ENCODE results near the gene STK32B.

Gene STK32B

DNA sequence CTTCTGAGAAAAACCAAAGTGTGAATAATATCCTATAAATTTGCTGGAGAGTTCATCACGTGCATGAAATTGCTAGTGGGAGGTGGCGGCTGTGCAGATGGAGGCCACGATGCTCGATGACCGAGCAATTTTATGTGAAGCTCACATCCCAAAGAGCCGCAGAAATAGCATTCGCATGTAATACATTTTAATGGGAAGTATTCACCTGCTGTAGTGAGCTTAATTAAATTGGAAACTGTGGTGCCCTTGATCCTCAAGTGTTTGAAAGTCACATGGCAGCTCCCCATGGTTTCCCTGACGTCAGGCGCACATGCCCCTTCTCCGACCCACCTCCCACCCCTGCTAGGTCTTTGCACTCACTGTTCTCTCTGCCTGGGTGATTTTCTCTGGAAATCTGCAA lies 136.8 kb downstream of the STK32B start:
- no peaks in the 10 kb centered on the region for H3K4me1 Mint-ChIP-seq (ENCODE audit: low read depth)
- H3K36me3 Mint-ChIP-seq (ENCODE audit: low read depth) = no peaks in the 10 kb centered on the region
- no peak for DNase-seq (ENCODE audit: low spot score)
- H3K9me3 Mint-ChIP-seq = no peaks in the 10 kb centered on the region
- no peak overlapping the region for H3K27ac Mint-ChIP-seq
- H3K27me3 Mint-ChIP-seq (ENCODE audit: low read depth) = no peaks in the 10 kb centered on the region
- H3K4me3 Mint-ChIP-seq = no peak overlapping the region

GRCh38 chr4:5191831-5192230 lies 140.6 kb downstream of the STK32B start:
- Mint-ChIP-seq H3K4me3 (no peak overlapping the region), H3K9me3 (no peaks in the 10 kb centered on the region), H3K4me1 (ENCODE audit: low read depth) (no peaks in the 10 kb centered on the region), H3K27ac (no peak overlapping the region), H3K36me3 (ENCODE audit: low read depth) (no peaks in the 10 kb centered on the region), H3K27me3 (ENCODE audit: low read depth) (no peaks in the 10 kb centered on the region)
- DNase-seq (ENCODE audit: low spot score) = no peak

DNA sequence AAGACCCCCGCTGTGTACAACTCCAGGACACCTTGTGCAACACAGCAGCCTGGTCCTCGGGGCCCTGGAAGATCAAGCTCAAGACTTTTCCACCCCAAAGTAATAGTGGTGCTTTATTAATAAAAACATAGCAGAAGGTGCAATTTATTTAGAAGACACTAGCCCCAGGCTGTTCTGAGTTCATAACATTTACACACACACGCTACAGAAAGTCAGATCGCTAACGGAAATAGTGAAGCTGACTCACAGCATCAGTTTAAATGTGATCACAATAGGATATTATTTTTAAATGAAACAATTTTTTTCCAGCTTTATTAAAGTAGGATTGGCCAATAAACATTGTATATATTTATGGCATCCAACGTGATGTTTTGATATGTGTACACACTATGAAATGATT lies 141.0 kb downstream of the STK32B start:
- no peak overlapping the region for H3K4me3 Mint-ChIP-seq
- H3K27ac Mint-ChIP-seq = no peak overlapping the region
- no peaks in the 10 kb centered on the region for H3K27me3 Mint-ChIP-seq (ENCODE audit: low read depth)
- H3K4me1 Mint-ChIP-seq (ENCODE audit: low read depth) = no peaks in the 10 kb centered on the region
- DNase-seq (ENCODE audit: low spot score) = no peak
- no peaks in the 10 kb centered on the region for H3K36me3 Mint-ChIP-seq (ENCODE audit: low read depth)
- no peaks in the 10 kb centered on the region for H3K9me3 Mint-ChIP-seq

DNA sequence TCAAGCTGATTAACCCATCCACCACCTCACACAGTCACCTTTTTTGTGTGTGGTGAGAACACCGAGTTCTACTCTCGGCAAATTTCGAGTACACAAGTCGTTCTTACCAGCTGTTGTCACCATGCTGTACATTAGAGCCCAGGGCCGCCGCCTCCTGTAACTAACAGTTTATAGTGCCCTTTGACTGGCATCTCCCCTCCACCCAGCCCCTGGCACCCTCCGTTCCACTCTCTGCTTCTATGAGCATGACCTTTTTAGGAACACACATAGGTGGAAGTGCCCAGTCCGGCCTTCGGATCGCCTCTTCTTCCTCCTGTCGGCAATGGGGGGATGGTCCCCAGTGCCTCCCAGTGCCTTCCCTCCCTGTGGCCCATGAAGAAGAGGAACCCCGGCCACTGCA lies 141.4 kb downstream of the STK32B start:
- Mint-ChIP-seq H3K27me3 (ENCODE audit: low read depth) (no peaks in the 10 kb centered on the region), H3K27ac (no peak overlapping the region), H3K36me3 (ENCODE audit: low read depth) (no peaks in the 10 kb centered on the region), H3K4me3 (no peak overlapping the region), H3K4me1 (ENCODE audit: low read depth) (no peaks in the 10 kb centered on the region), H3K9me3 (no peaks in the 10 kb centered on the region)
- no peak for DNase-seq (ENCODE audit: low spot score)

- Mint-ChIP-seq H3K9me3 (peaks cover 5% of the 10 kb centered on the region), H3K27ac (no peak overlapping the region)
These were observed 147.6 kb downstream of the STK32B start for GRCh38 chr4:5198656-5199541.

GRCh38 chr4:5199912-5200311 lies 148.6 kb downstream of the STK32B start:
- no peaks in the 10 kb centered on the region for H3K4me1 Mint-ChIP-seq (ENCODE audit: low read depth)
- no peak overlapping the region for H3K27ac Mint-ChIP-seq
- no peak for DNase-seq (ENCODE audit: low spot score)
- H3K27me3 Mint-ChIP-seq (ENCODE audit: low read depth) = no peaks in the 10 kb centered on the region
- H3K4me3 Mint-ChIP-seq = no peak overlapping the region
- H3K9me3 Mint-ChIP-seq = peaks cover 5% of the 10 kb centered on the region
- no peaks in the 10 kb centered on the region for H3K36me3 Mint-ChIP-seq (ENCODE audit: low read depth)

More at GRCh38 chr4:5198656-5199541, 147.6 kb downstream of the STK32B start:
- no peak overlapping the region for H3K4me3 Mint-ChIP-seq
- H3K27me3 Mint-ChIP-seq (ENCODE audit: low read depth) = no peaks in the 10 kb centered on the region
- DNase-seq (ENCODE audit: low spot score) = no peak
- H3K36me3 Mint-ChIP-seq (ENCODE audit: low read depth) = no peaks in the 10 kb centered on the region
- no peaks in the 10 kb centered on the region for H3K4me1 Mint-ChIP-seq (ENCODE audit: low read depth)

DNA sequence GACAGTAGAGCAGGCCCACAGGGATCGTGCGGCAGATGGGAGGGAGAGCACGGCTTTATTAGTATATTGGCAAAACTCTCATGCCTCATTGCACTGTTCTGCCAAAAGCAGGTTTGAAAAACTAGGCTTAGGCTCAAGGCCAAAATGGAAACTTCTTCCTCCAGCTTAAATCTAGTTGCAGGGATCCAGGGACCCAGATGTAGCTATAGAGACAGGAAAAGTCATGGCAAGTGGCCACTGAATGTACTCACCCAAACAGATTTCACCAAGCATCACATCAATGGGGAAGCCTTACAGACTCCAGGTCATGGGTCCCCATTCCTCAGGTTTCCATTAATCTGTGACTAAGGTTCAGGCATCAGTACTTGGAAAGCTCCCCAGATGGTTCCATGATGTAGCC lies 149.2 kb downstream of the STK32B start:
- Mint-ChIP-seq H3K4me3 (no peak overlapping the region), H3K4me1 (ENCODE audit: low read depth) (no peaks in the 10 kb centered on the region), H3K27me3 (ENCODE audit: low read depth) (no peaks in the 10 kb centered on the region), H3K36me3 (ENCODE audit: low read depth) (no peaks in the 10 kb centered on the region), H3K27ac (no peak overlapping the region), H3K9me3 (peaks cover 5% of the 10 kb centered on the region)
- no peak for DNase-seq (ENCODE audit: low spot score)

DNA sequence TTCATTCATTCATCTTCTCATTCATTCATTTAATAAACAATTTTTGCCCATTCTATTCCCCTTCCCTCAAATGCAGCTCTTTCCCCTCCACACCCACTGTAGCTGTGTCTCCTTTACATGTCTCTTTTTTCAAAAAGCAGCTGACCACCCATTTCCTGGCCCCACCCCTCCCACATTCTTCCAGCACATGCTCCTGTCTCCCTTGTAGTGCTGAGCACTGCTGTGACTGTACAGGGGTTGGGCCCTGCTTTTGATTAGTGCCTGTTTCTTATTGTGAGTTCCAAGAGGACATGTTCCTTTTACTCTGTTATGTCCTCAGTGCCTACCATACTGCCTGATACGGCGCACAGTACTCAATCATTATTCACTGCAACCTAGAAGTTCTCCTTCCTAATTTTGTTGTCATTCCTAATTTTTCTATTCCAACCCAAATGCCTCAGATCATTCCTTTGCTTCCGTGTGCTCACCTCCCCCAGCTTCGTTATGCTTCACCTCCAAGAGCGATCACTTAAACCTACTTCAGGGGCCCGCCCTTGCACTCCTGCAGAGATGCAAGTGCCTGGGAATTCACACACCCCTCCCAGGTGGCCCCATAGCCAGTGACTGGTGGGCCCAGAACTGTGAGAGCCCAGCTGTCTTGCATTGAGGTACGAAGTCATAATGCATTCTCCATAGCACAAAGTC lies 152.2 kb downstream of the STK32B start:
- H3K9me3 Mint-ChIP-seq = peaks cover 5% of the 10 kb centered on the region
- H3K4me3 Mint-ChIP-seq = no peak overlapping the region
- H3K4me1 Mint-ChIP-seq (ENCODE audit: low read depth) = no peaks in the 10 kb centered on the region
- no peak for DNase-seq (ENCODE audit: low spot score)
- no peak overlapping the region for H3K27ac Mint-ChIP-seq
- no peaks in the 10 kb centered on the region for H3K27me3 Mint-ChIP-seq (ENCODE audit: low read depth)
- no peaks in the 10 kb centered on the region for H3K36me3 Mint-ChIP-seq (ENCODE audit: low read depth)

DNA sequence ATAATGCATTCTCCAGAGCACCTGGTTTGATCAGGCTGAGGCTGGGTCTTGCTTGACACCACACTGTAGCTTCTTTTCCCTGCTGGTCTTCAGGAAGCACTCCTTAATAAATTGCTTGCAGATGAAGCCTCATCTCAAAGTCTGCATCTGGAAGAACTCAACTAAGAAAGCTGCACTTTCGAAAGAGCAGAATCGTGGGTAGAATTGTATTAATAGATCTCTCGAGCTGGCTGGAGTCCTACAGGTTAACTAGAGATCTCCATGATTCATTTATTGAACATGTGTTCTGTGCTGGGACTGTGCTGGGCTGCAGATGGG lies 152.7 kb downstream of the STK32B start:
- Mint-ChIP-seq H3K4me3 (no peak overlapping the region), H3K36me3 (ENCODE audit: low read depth) (no peaks in the 10 kb centered on the region), H3K27me3 (ENCODE audit: low read depth) (no peaks in the 10 kb centered on the region), H3K9me3 (peaks cover 5% of the 10 kb centered on the region), H3K4me1 (ENCODE audit: low read depth) (no peaks in the 10 kb centered on the region), H3K27ac (no peak overlapping the region)
- DNase-seq (ENCODE audit: low spot score) = no peak

DNA sequence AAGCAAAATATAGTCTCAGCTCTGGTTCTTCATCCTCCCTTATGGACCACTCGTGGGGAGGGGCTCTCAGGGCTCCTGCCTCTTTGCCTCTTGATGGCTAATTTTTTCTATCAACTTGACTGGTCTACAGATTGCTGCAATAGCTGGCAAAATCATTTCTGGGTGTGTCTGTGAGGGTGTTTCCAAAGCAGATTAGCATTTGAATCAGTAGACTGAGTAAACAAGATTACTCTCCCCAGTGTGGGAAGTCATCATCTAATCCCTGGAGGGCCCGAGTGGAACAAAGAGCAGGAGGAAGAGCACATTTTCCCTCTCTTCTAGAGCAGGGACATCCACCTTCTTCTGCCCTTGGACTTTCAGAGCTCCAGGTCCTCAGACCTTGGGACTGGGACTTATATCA lies 153.5 kb downstream of the STK32B start:
- no peaks in the 10 kb centered on the region for H3K27me3 Mint-ChIP-seq (ENCODE audit: low read depth)
- peaks cover 5% of the 10 kb centered on the region for H3K9me3 Mint-ChIP-seq
- no peaks in the 10 kb centered on the region for H3K4me1 Mint-ChIP-seq (ENCODE audit: low read depth)
- DNase-seq (ENCODE audit: low spot score) = no peak
- no peaks in the 10 kb centered on the region for H3K36me3 Mint-ChIP-seq (ENCODE audit: low read depth)
- no peak overlapping the region for H3K27ac Mint-ChIP-seq
- no peak overlapping the region for H3K4me3 Mint-ChIP-seq

DNA sequence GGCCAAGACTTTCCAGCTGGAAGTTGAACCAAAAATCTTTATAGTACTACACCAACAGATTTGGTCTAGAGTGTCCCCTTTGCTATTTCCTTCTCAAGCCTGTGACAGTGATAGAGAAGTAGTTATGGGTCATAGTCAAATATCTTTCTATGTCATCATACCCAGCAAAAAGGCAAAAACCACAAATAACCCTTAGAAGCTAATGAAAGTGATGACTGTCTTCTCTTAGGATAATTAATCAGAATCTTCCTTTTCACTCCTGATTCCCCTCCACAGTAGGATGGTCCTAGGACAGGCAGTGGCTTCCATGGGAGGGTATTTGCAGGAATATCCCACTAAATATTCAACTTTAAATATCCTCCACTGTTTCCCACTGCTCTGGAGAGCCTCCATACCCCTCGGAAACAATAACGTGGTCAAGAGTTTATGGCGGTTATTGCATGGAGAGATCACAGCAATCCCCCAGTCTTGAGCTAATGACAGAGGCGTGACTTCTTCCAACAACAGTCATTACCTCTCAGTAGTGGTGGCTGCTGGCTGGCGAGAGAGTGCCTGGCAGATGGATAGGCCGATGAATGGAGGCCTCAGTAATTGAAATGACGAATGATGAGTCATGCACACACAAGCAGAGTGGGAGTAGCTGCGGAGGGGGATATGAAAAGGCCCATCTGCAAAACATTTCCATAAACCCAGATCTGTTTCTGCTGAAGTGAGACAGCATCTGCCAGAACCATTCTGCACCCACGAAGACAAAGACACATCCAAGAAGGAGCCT lies 154.9 kb downstream of the STK32B start:
- Mint-ChIP-seq H3K27me3 (ENCODE audit: low read depth) (no peaks in the 10 kb centered on the region), H3K27ac (no peak overlapping the region), H3K9me3 (peaks cover 5% of the 10 kb centered on the region), H3K4me3 (no peak overlapping the region), H3K4me1 (ENCODE audit: low read depth) (no peaks in the 10 kb centered on the region), H3K36me3 (ENCODE audit: low read depth) (no peaks in the 10 kb centered on the region)
- no peak for DNase-seq (ENCODE audit: low spot score)

- Mint-ChIP-seq H3K4me3 (no peak overlapping the region), H3K36me3 (ENCODE audit: low read depth) (no peaks in the 10 kb centered on the region), H3K27ac (no peak overlapping the region), H3K4me1 (ENCODE audit: low read depth) (no peaks in the 10 kb centered on the region), H3K9me3 (no peaks in the 10 kb centered on the region), H3K27me3 (ENCODE audit: low read depth) (no peaks in the 10 kb centered on the region)
- no peak for DNase-seq (ENCODE audit: low spot score)
These were observed 158.6 kb downstream of the STK32B start for GRCh38 chr4:5209862-5210261.

DNA sequence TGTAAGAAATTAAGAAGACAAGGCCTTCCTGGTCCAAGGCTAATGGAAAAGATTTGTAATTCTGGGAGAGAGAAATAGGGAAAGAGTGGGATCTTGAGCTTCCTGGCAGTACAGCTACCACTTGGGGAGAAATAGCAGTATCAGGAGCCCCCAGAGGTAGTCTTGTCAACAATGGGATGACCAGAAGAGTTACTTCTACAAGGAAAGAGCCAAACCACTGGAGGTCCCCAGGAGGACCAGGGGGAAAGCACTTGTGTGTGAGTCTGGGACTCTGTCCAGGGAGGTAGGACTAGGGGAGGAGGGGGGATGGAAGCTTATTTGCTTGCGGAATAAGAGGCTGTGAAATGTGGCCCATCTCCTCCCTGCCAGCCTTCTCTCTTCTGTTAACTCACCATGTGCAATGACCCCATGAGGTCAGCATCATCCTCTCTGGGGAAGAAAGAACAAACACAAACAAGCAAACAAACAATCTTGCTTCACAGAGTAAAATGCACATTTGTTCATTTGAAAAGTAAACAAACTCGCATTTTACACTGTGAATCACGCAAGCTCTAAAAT lies 160.1 kb downstream of the STK32B start:
- Mint-ChIP-seq H3K4me3 (no peak overlapping the region), H3K9me3 (no peaks in the 10 kb centered on the region), H3K4me1 (ENCODE audit: low read depth) (no peaks in the 10 kb centered on the region), H3K36me3 (ENCODE audit: low read depth) (no peaks in the 10 kb centered on the region), H3K27me3 (ENCODE audit: low read depth) (no peaks in the 10 kb centered on the region), H3K27ac (no peak overlapping the region)
- no peak for DNase-seq (ENCODE audit: low spot score)
